Left lung (tissue), 10 donors: ENCODE data around the gene DHX30. TPM values are rescaled to one million over a fixed set of nuclear protein-coding genes. Genes with fewer than 3 reads are reported as not detected.

Experiments
- ATAC-seq: fragments of 200-7000 bp; cut with Tn5 transposase; one replicate; pipeline ENCODE4 v1.9.1; 2020; ENCODE audit warnings: moderate library complexity
- DNase-seq, 4 donors: peaks; one replicate each; pipeline ENCODE4 v3.0.0-alpha.2; 2013 to 2020
- H3K27ac ChIP-seq, 2 donors: fragments of 200-600 bp; sonication (generic) in 1 of 2; one replicate each; pipeline versions ENCODE4 v1.5.0 to v1.8.0; 2020 to 2021
- H3K27me3 ChIP-seq, 2 donors: fragments of 200-600 bp; sonication (generic) in 1 of 2; one replicate each; pipeline versions ENCODE4 v1.5.0 to v1.8.0; 2020 to 2021
- H3K36me3 ChIP-seq, 2 donors: fragments of 200-600 bp; sonication (generic) in 1 of 2; one replicate each; pipeline versions ENCODE4 v1.5.0 to v1.8.0; 2020 to 2021
- H3K4me1 ChIP-seq, 2 donors: fragments of 200-600 bp; one replicate each; pipeline ENCODE4 v1.8.0; 2021
- H3K4me3 ChIP-seq, 2 donors: fragments of 200-600 bp; sonication (generic) in 1 of 2; one replicate each; pipeline versions ENCODE4 v1.5.0 to v1.8.0; 2020 to 2021; ENCODE audit warnings: mild to moderate bottlenecking in 1 of 2
- H3K9me3 ChIP-seq, 2 donors: fragments of 200-600 bp; sonication (generic) in 1 of 2; one replicate each; pipeline versions ENCODE4 v1.5.0 to v1.8.0; 2020 to 2021
- CTCF ChIP-seq, 2 donors: fragments of 200-600 bp; sonication (generic) in 1 of 2; IDR thresholded peaks; one replicate each; pipeline versions ENCODE4 v1.5.0 to v1.8.0; 2021; ENCODE audit warnings: antibody characterized with exemption in 2 of 2
- intact Hi-C, 2 donors: fragments of 100-400 bp; cut with DNase I; formaldehyde crosslinking; loops; one replicate each; pipeline versions ENCODE4 v1.11.2 to v1.14.2; 2022
- polyA plus RNA-seq, 6 donors: library from polyadenylated mRNA; unstranded; fragments of 120-200 nt; gene quantifications; one replicate each; pipeline ENCODE4 v1.2.1, GENCODE V29; 2013; ENCODE audit not compliant: insufficient read length in 6 of 6
- total RNA-seq, 2 donors: library from RNA; stranded (reverse); fragmentation: NEBNext Ultra II Directional; extraction: Animal tissue kit (Norgen Biotek cat#: 25700); gene quantifications; one replicate each; pipeline ENCODE4 v1.2.1, GENCODE V29; 2021
- donor health status: DM: no; HTN: yes; CAD: no.
- donor health status: DM: no; HTN: no; CAD: no.

Gene DHX30
- total and polyA plus RNA-seq, 8 donors = 52.0 to 66.6 (median 58.7) TPM

- TF ChIP-seq CTCF (IDR thresholded peaks at IDR 0.05) = no peak
- no peaks in the 10 kb centered on the region for H3K9me3 ChIP-seq
- no peak for ATAC-seq
- peak in 1 of 4 donors; percentile 65 for DNase-seq
- H3K4me1 ChIP-seq = no peaks in the 10 kb centered on the region
- intact Hi-C loops = no loop called here
- peaks cover 0 to 100% of the 10 kb centered on the region in 2 donors for H3K36me3 ChIP-seq
- no peak overlapping the region for H3K4me3 ChIP-seq
- no peaks in the 10 kb centered on the region for H3K27me3 ChIP-seq
- no peak overlapping the region for H3K27ac ChIP-seq
Measured at GRCh38 chr3:47852604-47853602, 50.0 kb downstream of the DHX30 start.

GRCh38 chr3:47854267-47854666 lies 51.3 kb downstream of the DHX30 start:
- H3K27me3 ChIP-seq = no peaks in the 10 kb centered on the region
- intact Hi-C loops = no loop called here
- H3K4me3 ChIP-seq = no peak overlapping the region
- H3K36me3 ChIP-seq = peaks cover 0 to 94% of the 10 kb centered on the region in 2 donors
- TF ChIP-seq CTCF (IDR thresholded peaks at IDR 0.05) = no peak
- no peaks in the 10 kb centered on the region for H3K9me3 ChIP-seq
- H3K4me1 ChIP-seq = no peaks in the 10 kb centered on the region
- DNase-seq = peak in 1 of 4 donors; percentile 61
- no peak overlapping the region for H3K27ac ChIP-seq
- no peak for ATAC-seq

- TF ChIP-seq CTCF (IDR thresholded peaks at IDR 0.05) = no peak
- DNase-seq = peak in 1 of 4 donors; percentile 56
- H3K36me3 ChIP-seq = peaks cover 0 to 92% of the 10 kb centered on the region in 2 donors
- no peaks in the 10 kb centered on the region for H3K27me3 ChIP-seq
- no peaks in the 10 kb centered on the region for H3K4me1 ChIP-seq
- no peak overlapping the region for H3K4me3 ChIP-seq
- H3K9me3 ChIP-seq = no peaks in the 10 kb centered on the region
- intact Hi-C loops = no loop called here
- no peak for ATAC-seq
- no peak overlapping the region for H3K27ac ChIP-seq
Measured at GRCh38 chr3:47854720-47855455, 52.0 kb downstream of the DHX30 start.

- Histone ChIP-seq H3K27me3 (no peaks in the 10 kb centered on the region), H3K36me3 (peaks cover 0 to 92% of the 10 kb centered on the region in 2 donors), H3K4me3 (no peak overlapping the region), H3K4me1 (no peaks in the 10 kb centered on the region), H3K27ac (no peak overlapping the region), H3K9me3 (no peaks in the 10 kb centered on the region)
- no peak for TF ChIP-seq CTCF (IDR thresholded peaks at IDR 0.05)
- ATAC-seq = no peak
- intact Hi-C loops = no loop called here
- peak in 1 of 4 donors; percentile 67 for DNase-seq
Measured at GRCh38 chr3:47855461-47856383, 52.8 kb downstream of the DHX30 start.
